DND-41 (cell line): ENCODE data around the gene RIMKLA.

ENCODE experiments used
- EZH2 ChIP-seq: IDR thresholded peaks from 3 replicates; pipeline ENCODE4 v1.6.1; 2012; ENCODE audit warnings: borderline replicate concordance, low read depth, mild to moderate bottlenecking, moderate library complexity, low read length, inconsistent platforms; ENCODE audit not compliant: severe bottlenecking
- TF ChIP-seq, protein P1 (sequence below): IDR thresholded peaks from 2 replicates; pipeline ENCODE4 v1.5.1; 2012; ENCODE audit warnings: borderline replicate concordance, low read length, moderate library complexity, mild to moderate bottlenecking; ENCODE audit not compliant: poor library complexity, severe bottlenecking; ENCODE audit errors: extremely low read depth

DNA sequence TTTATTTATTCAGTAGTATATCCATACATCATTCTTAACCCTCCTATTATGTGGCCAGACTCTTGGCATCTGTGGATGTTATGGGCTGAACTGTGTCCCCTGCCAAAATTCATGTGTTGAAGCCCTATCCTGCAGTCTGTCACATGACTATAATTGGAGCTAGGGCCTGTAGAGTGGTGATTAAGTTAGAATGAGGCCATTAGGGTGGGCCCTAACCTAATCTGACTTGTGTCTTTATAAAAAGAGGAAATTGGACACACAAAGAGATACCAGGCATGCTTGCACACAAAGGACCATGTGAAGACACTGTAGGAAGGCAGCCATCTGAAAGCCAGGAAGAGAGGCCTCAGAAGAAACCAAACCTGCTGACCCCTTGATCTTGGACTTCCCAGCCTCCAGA, 68.7 kb downstream of the RIMKLA start:
- TF ChIP-seq, protein P1, sequence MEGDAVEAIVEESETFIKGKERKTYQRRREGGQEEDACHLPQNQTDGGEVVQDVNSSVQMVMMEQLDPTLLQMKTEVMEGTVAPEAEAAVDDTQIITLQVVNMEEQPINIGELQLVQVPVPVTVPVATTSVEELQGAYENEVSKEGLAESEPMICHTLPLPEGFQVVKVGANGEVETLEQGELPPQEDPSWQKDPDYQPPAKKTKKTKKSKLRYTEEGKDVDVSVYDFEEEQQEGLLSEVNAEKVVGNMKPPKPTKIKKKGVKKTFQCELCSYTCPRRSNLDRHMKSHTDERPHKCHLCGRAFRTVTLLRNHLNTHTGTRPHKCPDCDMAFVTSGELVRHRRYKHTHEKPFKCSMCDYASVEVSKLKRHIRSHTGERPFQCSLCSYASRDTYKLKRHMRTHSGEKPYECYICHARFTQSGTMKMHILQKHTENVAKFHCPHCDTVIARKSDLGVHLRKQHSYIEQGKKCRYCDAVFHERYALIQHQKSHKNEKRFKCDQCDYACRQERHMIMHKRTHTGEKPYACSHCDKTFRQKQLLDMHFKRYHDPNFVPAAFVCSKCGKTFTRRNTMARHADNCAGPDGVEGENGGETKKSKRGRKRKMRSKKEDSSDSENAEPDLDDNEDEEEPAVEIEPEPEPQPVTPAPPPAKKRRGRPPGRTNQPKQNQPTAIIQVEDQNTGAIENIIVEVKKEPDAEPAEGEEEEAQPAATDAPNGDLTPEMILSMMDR, result no peak
- no peak for TF ChIP-seq EZH2
